ENCODE measurements around the gene INSYN2B. TPM values are rescaled to one million over a fixed set of nuclear protein-coding genes. Genes with fewer than 3 reads are reported as not detected.

Gene INSYN2B
- total RNA-seq, 1 experiment from 2014 or later, result not detected

DNA sequence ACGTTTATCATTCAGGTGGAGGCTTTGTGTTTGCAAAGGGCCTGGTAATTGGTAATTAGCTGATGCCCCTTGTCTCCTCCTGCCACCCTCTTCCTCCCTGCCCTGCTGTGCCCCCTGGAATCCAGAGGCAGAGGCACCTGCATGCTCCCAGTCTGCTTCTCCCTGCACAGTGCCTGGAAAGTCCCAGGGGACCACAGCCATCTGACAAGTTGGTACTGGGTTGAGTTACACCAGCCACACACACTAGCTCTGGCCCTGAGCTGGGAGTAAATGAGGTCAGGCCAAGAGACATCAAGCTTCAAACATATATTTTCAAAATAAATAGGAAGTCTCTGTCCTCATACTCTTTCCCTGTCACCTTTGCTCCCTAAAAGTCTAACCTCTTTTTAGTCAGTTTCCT is 56.3 kb downstream of the INSYN2B start:
- H3K27ac ChIP-seq (ENCODE audit: low read depth, low read length), result no peak overlapping the region
- intact Hi-C loops (cut with micrococcal nuclease), result no loop called here
- TF ChIP-seq, protein P1, sequence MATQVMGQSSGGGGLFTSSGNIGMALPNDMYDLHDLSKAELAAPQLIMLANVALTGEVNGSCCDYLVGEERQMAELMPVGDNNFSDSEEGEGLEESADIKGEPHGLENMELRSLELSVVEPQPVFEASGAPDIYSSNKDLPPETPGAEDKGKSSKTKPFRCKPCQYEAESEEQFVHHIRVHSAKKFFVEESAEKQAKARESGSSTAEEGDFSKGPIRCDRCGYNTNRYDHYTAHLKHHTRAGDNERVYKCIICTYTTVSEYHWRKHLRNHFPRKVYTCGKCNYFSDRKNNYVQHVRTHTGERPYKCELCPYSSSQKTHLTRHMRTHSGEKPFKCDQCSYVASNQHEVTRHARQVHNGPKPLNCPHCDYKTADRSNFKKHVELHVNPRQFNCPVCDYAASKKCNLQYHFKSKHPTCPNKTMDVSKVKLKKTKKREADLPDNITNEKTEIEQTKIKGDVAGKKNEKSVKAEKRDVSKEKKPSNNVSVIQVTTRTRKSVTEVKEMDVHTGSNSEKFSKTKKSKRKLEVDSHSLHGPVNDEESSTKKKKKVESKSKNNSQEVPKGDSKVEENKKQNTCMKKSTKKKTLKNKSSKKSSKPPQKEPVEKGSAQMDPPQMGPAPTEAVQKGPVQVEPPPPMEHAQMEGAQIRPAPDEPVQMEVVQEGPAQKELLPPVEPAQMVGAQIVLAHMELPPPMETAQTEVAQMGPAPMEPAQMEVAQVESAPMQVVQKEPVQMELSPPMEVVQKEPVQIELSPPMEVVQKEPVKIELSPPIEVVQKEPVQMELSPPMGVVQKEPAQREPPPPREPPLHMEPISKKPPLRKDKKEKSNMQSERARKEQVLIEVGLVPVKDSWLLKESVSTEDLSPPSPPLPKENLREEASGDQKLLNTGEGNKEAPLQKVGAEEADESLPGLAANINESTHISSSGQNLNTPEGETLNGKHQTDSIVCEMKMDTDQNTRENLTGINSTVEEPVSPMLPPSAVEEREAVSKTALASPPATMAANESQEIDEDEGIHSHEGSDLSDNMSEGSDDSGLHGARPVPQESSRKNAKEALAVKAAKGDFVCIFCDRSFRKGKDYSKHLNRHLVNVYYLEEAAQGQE (IDR thresholded peaks at IDR 0.05; ENCODE audit: low read depth), result no peak
- TF ChIP-seq ZNF274 (IDR thresholded peaks at IDR 0.05; ENCODE audit: low read depth, low read length), result no peak
- TF ChIP-seq SP1 (IDR thresholded peaks at IDR 0.05; ENCODE audit: low read depth), result no peak
- TF ChIP-seq, protein P2, sequence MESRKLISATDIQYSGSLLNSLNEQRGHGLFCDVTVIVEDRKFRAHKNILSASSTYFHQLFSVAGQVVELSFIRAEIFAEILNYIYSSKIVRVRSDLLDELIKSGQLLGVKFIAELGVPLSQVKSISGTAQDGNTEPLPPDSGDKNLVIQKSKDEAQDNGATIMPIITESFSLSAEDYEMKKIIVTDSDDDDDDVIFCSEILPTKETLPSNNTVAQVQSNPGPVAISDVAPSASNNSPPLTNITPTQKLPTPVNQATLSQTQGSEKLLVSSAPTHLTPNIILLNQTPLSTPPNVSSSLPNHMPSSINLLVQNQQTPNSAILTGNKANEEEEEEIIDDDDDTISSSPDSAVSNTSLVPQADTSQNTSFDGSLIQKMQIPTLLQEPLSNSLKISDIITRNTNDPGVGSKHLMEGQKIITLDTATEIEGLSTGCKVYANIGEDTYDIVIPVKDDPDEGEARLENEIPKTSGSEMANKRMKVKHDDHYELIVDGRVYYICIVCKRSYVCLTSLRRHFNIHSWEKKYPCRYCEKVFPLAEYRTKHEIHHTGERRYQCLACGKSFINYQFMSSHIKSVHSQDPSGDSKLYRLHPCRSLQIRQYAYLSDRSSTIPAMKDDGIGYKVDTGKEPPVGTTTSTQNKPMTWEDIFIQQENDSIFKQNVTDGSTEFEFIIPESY (IDR thresholded peaks at IDR 0.05; ENCODE audit: extremely low read depth, insufficient replicate concordance, low read length), result no peak
- TF ChIP-seq POLR2AphosphoS5 (IDR thresholded peaks at IDR 0.05; ENCODE audit: low read depth, low read length), result no peak
- TF ChIP-seq FOSL1 (IDR thresholded peaks at IDR 0.05; ENCODE audit: low read depth), result no peak
- no peak for TF ChIP-seq EZH2phosphoT487 (IDR thresholded peaks at IDR 0.05; ENCODE audit: borderline replicate concordance)
- TF ChIP-seq, protein P3, sequence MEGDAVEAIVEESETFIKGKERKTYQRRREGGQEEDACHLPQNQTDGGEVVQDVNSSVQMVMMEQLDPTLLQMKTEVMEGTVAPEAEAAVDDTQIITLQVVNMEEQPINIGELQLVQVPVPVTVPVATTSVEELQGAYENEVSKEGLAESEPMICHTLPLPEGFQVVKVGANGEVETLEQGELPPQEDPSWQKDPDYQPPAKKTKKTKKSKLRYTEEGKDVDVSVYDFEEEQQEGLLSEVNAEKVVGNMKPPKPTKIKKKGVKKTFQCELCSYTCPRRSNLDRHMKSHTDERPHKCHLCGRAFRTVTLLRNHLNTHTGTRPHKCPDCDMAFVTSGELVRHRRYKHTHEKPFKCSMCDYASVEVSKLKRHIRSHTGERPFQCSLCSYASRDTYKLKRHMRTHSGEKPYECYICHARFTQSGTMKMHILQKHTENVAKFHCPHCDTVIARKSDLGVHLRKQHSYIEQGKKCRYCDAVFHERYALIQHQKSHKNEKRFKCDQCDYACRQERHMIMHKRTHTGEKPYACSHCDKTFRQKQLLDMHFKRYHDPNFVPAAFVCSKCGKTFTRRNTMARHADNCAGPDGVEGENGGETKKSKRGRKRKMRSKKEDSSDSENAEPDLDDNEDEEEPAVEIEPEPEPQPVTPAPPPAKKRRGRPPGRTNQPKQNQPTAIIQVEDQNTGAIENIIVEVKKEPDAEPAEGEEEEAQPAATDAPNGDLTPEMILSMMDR (IDR thresholded peaks at IDR 0.05 in 2 of 3, conservative IDR thresholded peaks at IDR 0.05 in 1 of 3; ENCODE audit: borderline replicate concordance in 1 of 3, insufficient read depth in 1 of 3, low read depth in 2 of 3, low read length in 2 of 3), result no peak
- no peak for TF ChIP-seq CEBPB (IDR thresholded peaks at IDR 0.05; ENCODE audit: low read depth)
- TF ChIP-seq, protein P4, sequence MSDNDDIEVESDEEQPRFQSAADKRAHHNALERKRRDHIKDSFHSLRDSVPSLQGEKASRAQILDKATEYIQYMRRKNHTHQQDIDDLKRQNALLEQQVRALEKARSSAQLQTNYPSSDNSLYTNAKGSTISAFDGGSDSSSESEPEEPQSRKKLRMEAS (IDR thresholded peaks at IDR 0.05), result no peak
- TF ChIP-seq, protein P5, sequence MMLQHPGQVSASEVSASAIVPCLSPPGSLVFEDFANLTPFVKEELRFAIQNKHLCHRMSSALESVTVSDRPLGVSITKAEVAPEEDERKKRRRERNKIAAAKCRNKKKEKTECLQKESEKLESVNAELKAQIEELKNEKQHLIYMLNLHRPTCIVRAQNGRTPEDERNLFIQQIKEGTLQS (IDR thresholded peaks at IDR 0.05), result no peak
- TF ChIP-seq SIN3A (IDR thresholded peaks at IDR 0.05; ENCODE audit: low read depth), result no peak
- TF ChIP-seq RAD21 (IDR thresholded peaks at IDR 0.05; ENCODE audit: low read depth), result no peak
- no peak for TF ChIP-seq TCF7L2 (IDR thresholded peaks at IDR 0.05; ENCODE audit: borderline replicate concordance, extremely low read depth, insufficient read depth, insufficient read length)
- no peak for TF ChIP-seq EGR1 (IDR thresholded peaks at IDR 0.05; ENCODE audit: low read depth)
- TF ChIP-seq ZFX (IDR thresholded peaks at IDR 0.05), result no peak
- no peaks in the 10 kb centered on the region for H3K36me3 ChIP-seq (ENCODE audit: control insufficient read depth in 1 of 2, insufficient read depth in 2 of 2, low read length in 2 of 2)
- CTCF ChIA-PET, result no interaction called here
- H3K4me2 ChIP-seq (ENCODE audit: low read length), result no peak overlapping the region
- no peak overlapping the region for H3K9ac ChIP-seq (ENCODE audit: low read length)
- no peaks in the 10 kb centered on the region for H3K79me2 ChIP-seq (ENCODE audit: insufficient read depth, low read length)
- POLR2A ChIA-PET, result no interaction called here
- RAD21 ChIA-PET (ENCODE audit: low non-redundant PET in 1 of 2, low total read pairs in 2 of 2, uncharacterized antibody in 2 of 2, unreplicated experiment in 2 of 2), result no interaction called here
- H3K27me3 ChIP-seq (ENCODE audit: insufficient read depth, low read length), result peaks cover 24% of the 10 kb centered on the region
- DNase-seq (ENCODE audit: low read depth, low spot score) (no peak), ATAC-seq (no peak)
- no peaks in the 10 kb centered on the region for H3K4me1 ChIP-seq (ENCODE audit: control insufficient read depth in 1 of 2, insufficient read depth in 2 of 2, low read length in 2 of 2)
- H2AFZ ChIP-seq (ENCODE audit: low read depth, low read length, poor library complexity, severe bottlenecking), result no peak overlapping the region
- H4K20me1 ChIP-seq (ENCODE audit: insufficient read depth), result no peaks in the 10 kb centered on the region
- BruUV-seq (replicated peaks), result no TSS peak
- no peak overlapping the region for H3K4me3 ChIP-seq (replicated peaks in 1 of 2; ENCODE audit: low read depth in 1 of 2, low read length in 2 of 2)
- H3K9me2 ChIP-seq (ENCODE audit: insufficient read depth), result no peaks in the 10 kb centered on the region
- H3K9me3 ChIP-seq (ENCODE audit: control insufficient read depth in 1 of 2, insufficient read depth in 1 of 2, low read depth in 1 of 2, low read length in 2 of 2), result no peaks in the 10 kb centered on the region
